Stimulated activated CD8-positive, alpha-beta memory T cell treated with anti-CD3 and anti-CD28 coated beads, Interleukin-7, amount 100 ng/mL, for 1 hour (primary cell): Measurements from ENCODE around the gene MRPS12.
A peak's percentile ranks its signal among the peaks of the same experiment; 100 is the strongest.
"Not testable (repeated sequence)": the region's sequence is repeated elsewhere in the genome, so short reads cannot be mapped to it uniquely, and the experiment has no call there.

Source experiments
- DNase-seq, 2 donors: peaks; one replicate each; pipeline ENCODE4 v3.0.0-alpha.2; 2020; ENCODE audit warnings: low read depth in 2 of 2

Gene MRPS12

GRCh38 chr19:38930776-38931520 is at the start of gene MRPS12:
TSS of gene MRPS12 (plus strand) at chr19:38930944. CDS start at chr19:38931295, 351 bp downstream.
- DNase-seq = peak; percentile 92 to 95

GRCh38 chr19:38883286-38883685 is 47.5 kb upstream of the MRPS12 start:
- no peak for DNase-seq

GRCh38 chr19:38884691-38885090 is 46.1 kb upstream of the MRPS12 start:
- DNase-seq = not testable (repeated sequence)

DNA sequence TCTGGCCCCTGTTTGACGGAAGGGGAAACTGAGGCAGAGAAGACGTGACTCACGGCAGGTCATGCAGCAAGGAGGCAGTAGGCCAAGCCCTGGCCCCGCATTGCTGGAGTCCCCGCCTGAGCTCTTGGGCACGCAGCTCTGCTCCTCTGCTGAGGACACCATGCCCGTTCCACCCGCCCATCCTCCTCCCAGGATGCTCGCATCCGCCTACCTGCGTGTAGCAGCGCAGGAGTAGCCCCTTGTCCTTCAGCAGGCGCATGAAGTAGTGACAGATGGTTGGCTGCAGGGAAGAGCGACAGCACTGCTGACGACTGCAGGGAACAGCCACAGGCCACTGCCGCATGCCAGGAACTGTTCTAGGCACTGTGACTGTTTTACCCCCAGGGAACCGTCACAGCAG is 41.9 kb upstream of the MRPS12 start:
- no peak for DNase-seq

GRCh38 chr19:38889803-38890202 is 40.9 kb upstream of the MRPS12 start:
- no peak for DNase-seq

DNA sequence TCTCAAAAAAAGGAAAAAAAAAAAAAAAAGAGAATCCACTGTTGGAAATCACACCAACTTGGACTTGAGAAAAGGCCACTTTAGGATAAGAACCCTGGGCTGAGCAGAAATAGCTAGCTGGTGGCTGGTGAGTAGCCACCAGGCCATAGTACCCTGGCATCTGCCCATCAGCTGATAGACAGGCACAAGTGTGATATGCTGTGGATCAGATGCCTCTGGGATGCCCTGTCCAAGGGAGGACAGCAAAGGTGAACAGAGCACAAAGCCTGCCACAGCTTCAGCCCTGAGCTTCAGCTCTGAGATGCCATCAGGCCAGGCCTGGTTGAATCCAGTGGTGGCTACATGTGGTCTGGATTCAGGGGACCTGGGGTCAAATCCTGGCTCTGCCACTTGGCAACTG is 40.1 kb upstream of the MRPS12 start:
- no peak for DNase-seq

GRCh38 chr19:38891771-38892170 is 39.0 kb upstream of the MRPS12 start:
- DNase-seq = no peak

DNA sequence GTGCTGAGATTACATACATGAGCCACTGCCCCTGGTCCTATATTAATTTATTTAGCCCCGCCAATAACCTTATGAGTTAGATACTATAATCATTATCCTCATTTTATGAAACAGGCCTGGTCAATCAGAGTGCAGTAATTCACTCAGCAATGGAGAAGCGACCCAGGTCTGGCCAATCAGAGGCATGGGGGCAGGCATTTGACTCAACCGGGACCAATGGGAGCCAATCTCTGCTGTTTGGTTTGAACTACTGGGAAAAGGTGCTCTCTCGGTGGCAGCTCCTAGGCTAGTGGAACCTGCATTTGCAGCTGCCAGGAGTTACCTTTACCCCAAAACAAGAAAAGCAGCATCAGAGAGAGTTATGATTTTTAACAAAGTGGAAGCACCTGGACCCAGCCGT is 37.9 kb upstream of the MRPS12 start:
- no peak for DNase-seq

DNA sequence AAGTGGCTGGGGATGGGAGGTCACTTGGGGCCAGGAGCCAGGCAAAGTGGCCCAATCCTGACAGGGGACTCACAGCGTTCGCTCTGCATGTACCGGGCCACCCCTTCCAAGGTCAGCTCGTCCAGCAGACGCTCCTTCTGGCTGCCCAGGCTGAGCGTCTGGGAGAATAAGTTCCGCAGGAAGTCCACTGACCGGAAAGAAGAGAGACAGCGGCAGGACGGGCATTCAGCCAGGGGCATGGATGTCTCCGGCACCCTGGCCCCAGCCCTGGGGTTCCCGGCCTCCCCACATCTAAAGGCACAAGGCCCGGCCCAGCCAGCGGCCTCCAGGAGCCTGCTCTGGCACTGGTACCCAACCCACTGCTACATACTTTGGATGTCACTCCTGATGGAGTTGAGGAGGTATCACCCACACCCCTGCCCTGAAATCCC is 37.4 kb upstream of the MRPS12 start:
- DNase-seq = no peak

GRCh38 chr19:38894968-38895367 is 35.8 kb upstream of the MRPS12 start:
- DNase-seq = no peak

DNA sequence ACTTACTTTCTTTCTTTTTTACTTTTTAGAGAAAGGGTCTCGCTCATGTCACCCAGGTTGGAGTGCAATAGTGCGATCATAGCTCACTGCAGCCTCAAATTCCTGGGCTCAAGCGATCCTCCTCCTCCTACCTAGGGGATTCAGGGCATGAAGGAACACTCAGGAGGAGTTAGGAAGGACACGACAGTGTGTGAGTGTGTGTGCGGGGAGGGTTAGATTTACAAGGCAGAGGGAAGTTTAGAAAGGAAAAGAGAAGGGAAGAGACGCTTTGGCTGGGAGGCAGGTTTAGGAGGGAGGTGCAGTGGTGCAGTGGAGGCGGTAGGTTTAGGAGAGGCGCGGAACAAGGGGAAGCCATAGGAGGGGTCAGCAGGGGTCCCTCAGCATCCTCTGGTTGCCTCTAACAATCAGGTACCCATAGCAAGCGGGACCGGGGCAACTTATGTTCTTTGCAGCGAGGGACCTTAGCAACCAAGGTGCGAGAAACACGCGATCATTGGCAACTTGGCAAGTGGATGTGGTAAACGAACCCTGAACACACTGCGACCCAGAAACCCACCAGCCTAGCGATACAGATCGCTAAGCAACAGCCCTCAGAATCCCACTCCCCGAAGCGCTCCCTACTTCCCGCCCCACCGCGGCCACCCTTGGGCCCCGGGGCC is 31.8 kb upstream of the MRPS12 start:
- DNase-seq = no peak

DNA sequence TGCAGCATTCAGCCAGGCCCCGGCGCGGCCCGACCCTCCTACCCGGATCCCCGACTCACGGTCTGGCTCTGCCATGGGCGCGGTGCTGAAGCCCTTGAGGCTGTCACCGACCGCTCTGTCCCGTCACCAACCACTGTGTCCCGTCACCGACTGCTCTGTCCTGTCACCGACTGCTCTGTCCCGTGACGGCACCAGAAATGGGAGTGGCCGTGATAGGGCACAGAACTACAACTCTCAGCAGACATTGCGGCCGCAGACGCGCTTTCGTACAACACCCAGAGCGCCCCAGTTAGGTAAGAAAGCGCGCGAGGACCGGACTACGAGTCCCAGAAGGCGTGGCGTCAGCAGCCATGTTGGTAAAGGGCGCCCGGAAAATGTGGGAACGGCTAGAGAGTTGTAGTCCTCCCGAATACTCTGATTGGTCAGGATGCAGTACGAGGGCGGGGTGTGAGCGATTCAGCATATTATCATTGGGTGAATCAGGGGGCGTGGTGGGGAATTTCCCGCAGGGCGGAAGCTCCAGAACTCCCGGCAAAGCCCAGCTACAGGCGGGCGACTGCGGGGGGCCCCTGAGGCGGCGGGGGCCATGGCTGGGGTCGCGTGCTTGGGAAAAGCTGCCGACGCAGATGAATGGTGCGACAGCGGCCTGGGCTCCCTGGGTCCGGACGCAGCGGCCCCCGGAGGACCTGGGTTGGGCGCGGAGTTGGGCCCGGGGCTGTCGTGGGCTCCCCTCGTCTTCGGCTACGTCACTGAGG is 31.1 kb upstream of the MRPS12 start, which contains the start of the genes NFKBIB and SIRT2:
TSS of gene NFKBIB (plus strand) at position 523 of the 755 bp plus-strand sequence. CDS start at position 587, 64 bp downstream.
TSS of gene SIRT2 (minus strand) at position 172 of the 755 bp plus-strand sequence. CDS start at position 75, 97 bp downstream.
- peak; percentile 94 to 96 for DNase-seq

DNA sequence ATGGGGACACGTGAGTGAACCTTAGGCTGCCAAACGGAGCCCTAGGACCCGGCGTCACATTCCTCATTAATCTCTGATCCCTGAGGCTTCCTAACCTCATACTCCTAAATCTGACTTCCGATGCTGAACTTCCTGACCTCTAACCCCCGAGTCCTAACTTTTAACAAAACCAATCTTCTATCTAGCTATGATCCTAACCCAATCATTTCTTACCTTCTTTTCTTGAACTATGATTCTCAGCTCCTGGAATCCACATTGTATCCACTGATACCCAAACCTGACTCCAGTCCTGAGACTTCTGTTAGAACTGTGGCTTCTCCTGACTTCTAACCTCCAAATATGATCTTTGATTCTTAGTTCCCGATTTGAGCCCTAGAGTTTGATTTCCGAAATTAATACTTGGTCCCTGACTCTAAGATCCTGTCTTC is 30.5 kb upstream of the MRPS12 start:
- DNase-seq = no peak

- no peak for DNase-seq
Observed at GRCh38 chr19:38900743-38901190, 30.0 kb upstream of the MRPS12 start.

DNA sequence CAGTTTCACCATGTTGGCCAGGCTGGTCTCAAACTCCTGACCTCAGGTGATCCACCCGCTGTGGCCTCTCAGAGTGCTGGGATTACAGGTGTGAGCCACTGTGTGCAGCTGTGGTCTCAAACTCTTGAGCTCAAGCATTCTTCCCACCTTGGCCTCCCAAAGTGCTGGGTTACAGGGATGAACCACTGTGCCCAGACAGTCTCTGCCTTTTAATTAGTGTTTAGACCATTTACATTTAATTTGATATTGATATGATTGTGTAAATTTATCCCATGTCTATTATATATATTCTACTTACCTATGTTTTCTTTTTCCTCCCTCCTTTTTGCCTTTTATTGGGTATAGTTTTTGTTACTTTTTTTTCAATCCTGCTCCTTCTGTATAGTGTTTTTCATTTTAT is 29.1 kb upstream of the MRPS12 start:
- no peak for DNase-seq

DNA sequence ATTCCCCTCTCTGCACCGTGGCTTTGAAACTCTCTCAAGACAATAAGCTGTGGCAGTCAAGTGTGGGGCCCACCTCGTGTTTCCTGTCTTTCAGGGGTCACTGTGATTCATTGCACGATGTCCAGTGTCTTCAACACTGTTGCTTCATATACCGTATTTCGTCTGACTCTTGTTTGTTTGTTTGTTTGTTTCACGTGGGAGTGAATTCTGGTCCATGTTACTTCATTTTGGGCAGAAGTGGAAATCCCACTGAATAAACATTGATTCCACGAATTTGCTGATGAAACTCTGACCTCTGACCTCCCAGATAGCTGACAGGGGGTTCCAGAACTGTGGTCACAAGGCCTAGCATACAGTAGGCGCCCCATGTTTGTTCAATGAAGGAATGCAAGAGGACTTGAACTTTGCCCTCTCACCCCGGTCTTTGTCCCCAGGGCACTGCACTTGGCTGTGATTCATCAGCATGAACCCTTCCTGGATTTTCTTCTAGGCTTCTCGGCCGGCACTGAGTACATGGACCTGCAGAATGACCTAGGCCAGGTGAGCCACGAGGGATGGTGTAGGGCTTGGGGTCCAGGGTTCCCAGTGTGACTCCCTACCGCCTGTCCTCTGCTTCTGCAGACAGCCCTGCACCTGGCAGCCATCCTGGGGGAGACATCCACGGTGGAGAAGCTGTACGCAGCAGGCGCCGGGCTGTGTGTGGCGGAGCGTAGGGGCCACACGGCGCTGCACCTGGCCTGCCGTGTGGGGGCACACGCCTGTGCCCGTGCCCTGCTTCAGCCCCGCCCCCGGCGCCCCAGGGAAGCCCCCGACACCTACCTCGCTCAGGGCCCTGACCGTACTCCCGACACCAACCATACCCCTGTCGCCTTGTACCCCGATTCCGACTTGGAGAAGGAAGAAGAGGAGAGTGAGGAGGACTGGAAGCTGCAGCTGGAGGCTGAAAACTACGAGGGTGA is 25.9 kb upstream of the MRPS12 start:
- DNase-seq = no peak

GRCh38 chr19:38905620-38906019 is 25.1 kb upstream of the MRPS12 start:
- DNase-seq = no peak

GRCh38 chr19:38907227-38907626 is 23.5 kb upstream of the MRPS12 start:
- DNase-seq = no peak

- no peak for DNase-seq
Observed at GRCh38 chr19:38907670-38908069, 23.1 kb upstream of the MRPS12 start.

DNA sequence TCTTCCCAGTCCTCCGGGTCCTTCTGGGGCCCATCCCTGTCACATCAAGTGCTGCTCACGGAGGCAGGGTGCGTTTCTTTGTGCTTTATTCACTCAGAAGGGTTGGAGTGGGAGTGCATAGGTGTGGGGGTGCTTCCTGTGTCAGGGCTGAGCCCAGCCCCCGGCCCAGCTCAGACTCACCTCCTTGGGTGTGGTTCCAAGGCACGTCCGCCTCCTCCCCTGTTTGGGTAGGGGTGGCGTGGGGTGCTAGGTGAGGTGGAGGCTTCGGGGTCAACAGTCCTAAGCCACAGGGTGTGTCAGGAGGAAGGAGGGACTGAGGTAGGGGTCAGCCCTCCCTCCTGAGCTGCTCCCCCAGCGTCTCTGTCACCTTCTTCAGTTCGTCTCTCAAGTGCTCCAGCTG is 21.8 kb upstream of the MRPS12 start:
- DNase-seq = no peak

- DNase-seq = no peak
Observed at GRCh38 chr19:38910488-38910887, 20.3 kb upstream of the MRPS12 start.
